Lung (tissue), 12 donors: ENCODE data around the gene TRMT2A. TPM values are rescaled to one million over a fixed set of nuclear protein-coding genes. Genes with fewer than 3 reads are reported as not detected.
A peak's percentile ranks its signal among the peaks of the same experiment; 100 is the strongest.

Source experiments
- ATAC-seq: fragments of 200-7000 bp; cut with Tn5 transposase; one replicate; pipeline ENCODE4 v1.9.1; 2020; ENCODE audit warnings: moderate number of reproducible peaks; ENCODE audit not compliant: insufficient read depth, low FRiP score
- DNase-seq, 3 donors: peaks; one replicate each; pipeline ENCODE4 v3.0.0-alpha.2; 2013 to 2017
- H3K27ac ChIP-seq, 2 donors: one replicate each; pipeline ENCODE4 v1.5.1; 2013; ENCODE audit warnings: mild to moderate bottlenecking in 2 of 2, moderate library complexity in 2 of 2, control low read depth in 1 of 2, inconsistent platforms in 1 of 2, low read depth in 1 of 2, low read length in 1 of 2
- H3K27me3 ChIP-seq, 3 donors: one replicate each; pipeline ENCODE4 v1.5.1; 2013; ENCODE audit warnings: low read length in 2 of 3; ENCODE audit not compliant: control insufficient read depth in 3 of 3, insufficient read depth in 3 of 3
- H3K36me3 ChIP-seq, 4 donors: one replicate each; pipeline ENCODE4 v1.5.1; 2013; ENCODE audit warnings: low read length in 4 of 4, mild to moderate bottlenecking in 1 of 4, moderate library complexity in 1 of 4; ENCODE audit not compliant: control insufficient read depth in 4 of 4, insufficient read depth in 4 of 4
- H3K4me1 ChIP-seq, 5 donors: one replicate each; pipeline ENCODE4 v1.5.1; 2013; ENCODE audit warnings: low read length in 5 of 5, mild to moderate bottlenecking in 2 of 5, moderate library complexity in 1 of 5; ENCODE audit not compliant: control insufficient read depth in 5 of 5, insufficient read depth in 5 of 5
- H3K4me3 ChIP-seq: one replicate; pipeline ENCODE4 v1.5.1; 2013; ENCODE audit warnings: mild to moderate bottlenecking, control low read depth, moderate library complexity
- H3K9ac ChIP-seq, 2 donors: one replicate each; pipeline ENCODE4 v1.5.1; 2013; ENCODE audit warnings: low read length in 2 of 2, control low read depth in 1 of 2; ENCODE audit not compliant: insufficient read depth in 1 of 2
- H3K9me3 ChIP-seq, 4 donors: one replicate each; pipeline ENCODE4 v1.5.1; 2013; ENCODE audit warnings: low read length in 3 of 4, mild to moderate bottlenecking in 1 of 4, moderate library complexity in 1 of 4; ENCODE audit not compliant: control insufficient read depth in 4 of 4, insufficient read depth in 3 of 4
- CTCF ChIP-seq: IDR thresholded peaks from 2 replicates; pipeline ENCODE4 v1.5.1; 2012; ENCODE audit warnings: mild to moderate bottlenecking; ENCODE audit errors: control extremely low read depth, extremely low read depth
- WGBS, 2 donors: extraction: QIAGEN DNeasy Blood & Tissue Kit; methylation state at CpG; one replicate each; pipeline ENCODE4 v1.1.7; 2013; 5-methylcytosine and 5-hydroxymethylcytosine counted together
- polyA plus RNA-seq, 2 donors: library from polyadenylated mRNA; stranded (reverse); fragments of 200-250 nt; gene quantifications; one replicate each; pipeline ENCODE4 v1.2.1, GENCODE V29; 2013
- total RNA-seq, 2 donors: library from RNA; depleted of rRNA in 1 of 2; stranded (reverse); fragments of >200 nt in 1 of 2; gene quantifications; one replicate each; pipeline ENCODE4 v1.2.1, GENCODE V29; 2014 to 2021
- donor health status: control.
- donor health status: control.
- donor health status: Bipolar disorder and iron deficiency.
- donor health status: healthy.
- donor health status: DM: yes; HTN: yes; CAD: no.

Gene TRMT2A
- total and polyA plus RNA-seq, 4 donors = 37.5 to 71.1 (median 55.4) TPM

- WGBS, 2 donors = 76% methylated on average over 30 of the region's 30 CpGs
- Histone ChIP-seq H3K4me3 (peak within 1 kb of the TSS; percentile 87), H3K36me3 (peaks cover 2 to 46% (median 15%) of the 10 kb centered on the region in 4 donors)
Observed at GRCh38 chr22:20115691-20116375, 1.2 kb downstream of the TRMT2A start, which contains the start of gene RANBP1. RANBP1 (plus strand) TSS chr22:20116104; CDS start chr22:20116185, 81 bp downstream.

GRCh38 chr22:20114506-20115475 lies 2.2 kb downstream of the TRMT2A start:
- WGBS, 2 donors = 93 to 95% methylated on average over 36 of the region's 36 CpGs
- peaks cover 4 to 45% (median 12%) of the 10 kb centered on the region in 4 donors for H3K36me3 ChIP-seq
- ATAC-seq = no peak
- H3K4me1 ChIP-seq = peaks cover 3 to 24% (median 5%) of the 10 kb centered on the region in 5 donors
- no peak overlapping the region for H3K27ac ChIP-seq
- no peaks in the 10 kb centered on the region for H3K27me3 ChIP-seq
- H3K4me3 ChIP-seq = no peak overlapping the region
- no peaks in the 10 kb centered on the region for H3K9me3 ChIP-seq
- no peak overlapping the region for H3K9ac ChIP-seq
- no peak for TF ChIP-seq CTCF
- no peak for DNase-seq

More at GRCh38 chr22:20115691-20116375, 1.2 kb downstream of the TRMT2A start, which contains the start of gene RANBP1:
- no peaks in the 10 kb centered on the region for H3K27me3 ChIP-seq
- ATAC-seq (no peak), DNase-seq (no peak)
- peak within 1 kb of the TSS; percentile 65 to 67 for H3K9ac ChIP-seq
- no peak for TF ChIP-seq CTCF
- peak within 1 kb of the TSS; percentile 18 to 85 for H3K27ac ChIP-seq
- no peaks in the 10 kb centered on the region for H3K9me3 ChIP-seq
- H3K4me1 ChIP-seq = peaks cover 3 to 24% (median 5%) of the 10 kb centered on the region in 5 donors

- ATAC-seq (no peak), DNase-seq (no peak)
- H3K27ac ChIP-seq = no peak overlapping the region
- H3K4me3 ChIP-seq = no peak overlapping the region
- no peak overlapping the region for H3K9ac ChIP-seq
- H3K9me3 ChIP-seq = no peaks in the 10 kb centered on the region
- peaks cover 5 to 53% (median 12%) of the 10 kb centered on the region in 4 donors for H3K36me3 ChIP-seq
- H3K4me1 ChIP-seq = peaks cover 3 to 17% (median 3%) of the 10 kb centered on the region in 5 donors
- H3K27me3 ChIP-seq = no peaks in the 10 kb centered on the region
- WGBS, 2 donors = 89 to 97% methylated on average over 17 to 19 of the region's 19 CpGs
- TF ChIP-seq CTCF = no peak
Observed at GRCh38 chr22:20113551-20114310, 3.3 kb downstream of the TRMT2A start.
